ENCODE data around the gene CCDC157.

- no peak for TF ChIP-seq CTCF (IDR thresholded peaks at IDR 0.05)
- TF ChIP-seq POLR2A (IDR thresholded peaks at IDR 0.05): no peak
Measured at GRCh38 chr22:30371321-30371720, 14.5 kb downstream of the CCDC157 start.
